Osteocyte (in vitro differentiated cells): ENCODE data around the gene PRPF19. TPM values are rescaled to one million over a fixed set of nuclear protein-coding genes. Genes with fewer than 3 reads are reported as not detected.
A peak's percentile ranks its signal among the peaks of the same experiment; 100 is the strongest.

Experiments
- DNase-seq: peaks from one replicate; pipeline ENCODE4 v3.0.0; 2021; ENCODE audit warnings: mixed read lengths; ENCODE audit not compliant: unreplicated experiment; ENCODE audit errors: extremely low spot score
- H3K27ac Mint-ChIP-seq: one replicate; pipeline ENCODE4 v1.8.0; 2021; ENCODE audit warnings: mild to moderate bottlenecking, mixed read lengths; ENCODE audit not compliant: unreplicated experiment
- H3K27me3 Mint-ChIP-seq: one replicate; pipeline ENCODE4 v1.8.0; 2021; ENCODE audit warnings: mixed read lengths; ENCODE audit not compliant: unreplicated experiment
- H3K36me3 Mint-ChIP-seq: one replicate; pipeline ENCODE4 v1.8.0; 2021; ENCODE audit warnings: mixed read lengths; ENCODE audit not compliant: unreplicated experiment
- H3K4me1 Mint-ChIP-seq: one replicate; pipeline ENCODE4 v1.8.0; 2021; ENCODE audit warnings: mixed read lengths; ENCODE audit not compliant: unreplicated experiment
- H3K4me3 Mint-ChIP-seq: one replicate; pipeline ENCODE4 v1.8.0; 2021; ENCODE audit warnings: mild to moderate bottlenecking, moderate library complexity, mixed read lengths; ENCODE audit not compliant: unreplicated experiment
- H3K9me3 Mint-ChIP-seq: one replicate; pipeline ENCODE4 v1.8.0; 2021; ENCODE audit warnings: mixed read lengths; ENCODE audit not compliant: unreplicated experiment
- CTCF ChIP-seq: fragments of 200-600 bp; sonication (generic); IDR thresholded peaks from 2 replicates; pipeline ENCODE4 v1.5.0; 2021; ENCODE audit warnings: antibody characterized with exemption, mild to moderate bottlenecking, moderate library complexity
- total RNA-seq: library from RNA; stranded (reverse); gene quantifications from 2 replicates; pipeline ENCODE4 v1.2.1, GENCODE V29; 2021

The PRPF19 gene
- total RNA-seq, 1 donor from 2014 or later, result 78.0 TPM

DNA sequence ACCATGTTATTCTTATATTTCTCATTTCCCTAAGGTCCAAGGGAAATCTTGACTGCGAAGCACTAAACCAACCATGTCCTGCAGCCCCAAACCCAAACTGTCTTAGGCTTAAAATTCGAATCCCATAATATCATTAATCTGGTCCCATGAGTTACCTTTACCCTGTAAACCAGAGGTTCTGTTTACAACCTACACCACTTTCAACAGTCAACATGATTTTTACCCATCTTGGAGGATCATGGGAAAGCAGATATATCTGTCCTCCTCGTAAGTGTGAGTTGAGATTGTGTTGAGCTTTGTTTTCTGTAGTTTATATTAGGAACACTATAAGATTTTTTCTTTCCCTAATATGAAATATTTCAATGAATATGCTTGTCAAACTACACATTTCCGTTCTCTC lies 6.4 kb downstream of the PRPF19 start:
- Mint-ChIP-seq H3K4me1 (peaks cover 10% of the 10 kb centered on the region), H3K4me3 (no peak overlapping the region), H3K27me3 (no peaks in the 10 kb centered on the region), H3K9me3 (no peaks in the 10 kb centered on the region), H3K36me3 (peaks cover 40% of the 10 kb centered on the region), H3K27ac (no peak overlapping the region)
- no peak for TF ChIP-seq CTCF
- DNase-seq, result no peak

GRCh38 chr11:60899046-60899936 lies 7.1 kb downstream of the PRPF19 start:
- H3K9me3 Mint-ChIP-seq, result no peaks in the 10 kb centered on the region
- no peak overlapping the region for H3K27ac Mint-ChIP-seq
- H3K4me1 Mint-ChIP-seq, result peaks cover 4% of the 10 kb centered on the region
- DNase-seq, result no peak
- no peak overlapping the region for H3K4me3 Mint-ChIP-seq
- no peaks in the 10 kb centered on the region for H3K27me3 Mint-ChIP-seq
- TF ChIP-seq CTCF, result peak; percentile 96
- peaks cover 43% of the 10 kb centered on the region for H3K36me3 Mint-ChIP-seq

DNA sequence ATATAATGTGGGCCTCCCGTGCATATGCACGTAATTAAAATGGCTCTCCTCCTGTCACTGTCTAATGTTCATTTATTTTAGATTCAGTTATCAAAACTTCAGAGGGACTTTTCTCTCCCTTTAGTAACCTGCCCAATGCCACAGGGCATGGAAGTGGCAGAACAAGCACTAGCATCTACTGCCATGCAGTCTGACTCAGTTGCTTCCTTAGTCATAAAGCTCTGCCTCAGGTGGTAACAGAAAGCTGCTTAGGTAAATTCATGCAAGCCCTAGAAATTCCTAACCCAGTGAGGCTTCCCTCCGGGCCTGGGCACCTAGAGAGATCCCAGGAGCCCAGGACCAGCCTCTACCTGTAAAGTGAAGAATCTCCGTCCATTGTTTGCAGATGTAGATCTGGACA lies 8.9 kb downstream of the PRPF19 start:
- Mint-ChIP-seq H3K27ac (no peak overlapping the region), H3K27me3 (no peaks in the 10 kb centered on the region), H3K4me1 (no peaks in the 10 kb centered on the region), H3K36me3 (peaks cover 45% of the 10 kb centered on the region), H3K9me3 (no peaks in the 10 kb centered on the region), H3K4me3 (no peak overlapping the region)
- DNase-seq, result no peak
- no peak for TF ChIP-seq CTCF

- no peak for TF ChIP-seq CTCF
- Mint-ChIP-seq H3K9me3 (no peaks in the 10 kb centered on the region), H3K27me3 (no peaks in the 10 kb centered on the region), H3K27ac (no peak overlapping the region), H3K36me3 (peaks cover 43% of the 10 kb centered on the region), H3K4me3 (no peak overlapping the region), H3K4me1 (no peaks in the 10 kb centered on the region)
- DNase-seq, result no peak
Measured at GRCh38 chr11:60895687-60896086, 10.7 kb downstream of the PRPF19 start.

GRCh38 chr11:60891103-60891741 lies 15.2 kb downstream of the PRPF19 start:
- no peaks in the 10 kb centered on the region for H3K27me3 Mint-ChIP-seq
- H3K9me3 Mint-ChIP-seq, result no peaks in the 10 kb centered on the region
- TF ChIP-seq CTCF, result no peak
- H3K4me3 Mint-ChIP-seq, result no peak overlapping the region
- no peaks in the 10 kb centered on the region for H3K4me1 Mint-ChIP-seq
- H3K27ac Mint-ChIP-seq, result no peak overlapping the region
- DNase-seq, result no peak
- H3K36me3 Mint-ChIP-seq, result peaks cover 28% of the 10 kb centered on the region
